NOMO-1 (cell line): Measurements from ENCODE around the gene TDRD9.

Source experiments
- DNase-seq, 2 experiments: peaks; one replicate each; lab custom pipeline; 2025; ENCODE audit not compliant: unreplicated experiment in 2 of 2; lab: John Stamatoyannopoulos, UW

Gene TDRD9

DNA sequence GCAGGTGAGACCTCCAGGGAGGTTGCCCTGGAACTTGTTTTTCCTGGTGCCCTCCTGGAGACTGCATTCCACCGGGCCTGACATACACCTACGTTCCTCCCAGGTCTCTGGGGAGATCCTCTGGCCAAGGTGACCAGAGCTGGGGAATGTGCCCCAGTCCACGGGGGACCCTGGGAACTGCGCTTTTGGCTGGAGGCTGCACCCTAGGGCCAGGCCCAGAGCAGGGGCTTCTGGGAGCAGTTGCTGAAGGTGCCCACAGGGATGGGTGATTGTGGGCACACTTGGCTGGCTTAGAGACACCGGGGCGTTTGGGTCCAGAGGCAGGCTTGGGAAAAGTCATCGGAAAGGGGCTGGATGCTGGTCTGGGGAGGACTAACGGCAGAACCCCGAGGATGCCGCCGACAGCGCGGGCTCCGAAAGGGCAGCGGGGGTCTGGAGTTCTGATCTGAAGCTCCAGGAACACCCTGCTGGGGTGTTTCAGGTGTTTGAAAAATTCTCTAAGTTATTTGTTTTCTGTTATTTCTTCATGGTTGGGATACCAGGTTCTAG, 36.5 kb upstream of the TDRD9 start:
- DNase-seq, result no peak

GRCh38 chr14:103892247-103892646, 36.0 kb upstream of the TDRD9 start:
- DNase-seq, result no peak

DNA sequence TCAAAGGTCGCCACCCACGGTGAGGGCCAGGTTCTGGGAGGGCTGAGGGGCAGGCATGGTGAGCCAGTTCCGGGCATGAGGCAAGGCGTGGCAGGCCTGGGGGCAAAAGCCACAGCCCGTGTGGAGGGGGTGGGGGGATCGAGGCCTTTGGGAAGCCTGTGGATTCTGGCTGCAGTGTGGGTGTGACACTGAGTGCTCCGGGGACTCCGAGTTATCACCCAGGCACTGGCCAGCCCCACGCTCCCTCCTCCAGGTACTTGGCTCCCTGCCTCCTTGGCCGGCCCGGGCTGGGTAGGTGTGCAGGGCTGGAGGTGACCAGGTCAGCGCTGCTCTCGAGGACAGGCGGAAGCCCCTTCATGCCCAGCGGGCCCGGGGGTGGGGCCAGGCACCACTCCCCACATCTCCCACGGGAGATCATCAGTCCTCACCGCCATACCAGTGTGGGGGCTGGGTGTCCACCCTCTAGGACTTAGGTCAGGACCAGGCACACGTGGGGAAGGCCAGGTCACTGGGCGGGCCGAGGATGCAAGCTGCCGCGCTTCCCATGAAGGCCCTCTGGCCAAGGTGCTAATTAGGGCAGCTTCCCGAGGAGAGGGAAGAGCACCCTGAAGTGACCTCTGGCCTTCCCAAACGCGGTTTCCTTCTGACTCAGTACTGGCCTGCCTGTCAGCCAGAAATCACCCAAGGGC, 34.1 kb upstream of the TDRD9 start:
- no peak for DNase-seq

DNA sequence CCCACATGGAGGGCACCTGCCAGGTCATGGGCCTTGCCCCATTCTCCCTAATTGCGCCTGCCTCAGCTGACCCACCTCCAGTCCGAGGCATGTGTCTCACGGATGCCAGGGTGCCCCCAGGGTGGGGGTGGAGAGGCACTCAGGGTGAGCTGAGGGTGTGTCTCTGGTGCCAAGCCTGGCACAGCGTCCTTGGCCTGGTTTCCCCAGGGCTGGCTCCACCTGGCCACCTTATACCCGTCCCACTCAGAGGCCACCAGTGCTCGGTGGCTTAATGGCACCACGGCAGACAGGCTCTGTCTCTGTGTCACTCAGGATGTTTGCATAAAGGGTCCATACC, 33.6 kb upstream of the TDRD9 start:
- no peak for DNase-seq

- no peak for DNase-seq
These were observed 31.7 kb upstream of the TDRD9 start for GRCh38 chr14:103896578-103896977.

DNA sequence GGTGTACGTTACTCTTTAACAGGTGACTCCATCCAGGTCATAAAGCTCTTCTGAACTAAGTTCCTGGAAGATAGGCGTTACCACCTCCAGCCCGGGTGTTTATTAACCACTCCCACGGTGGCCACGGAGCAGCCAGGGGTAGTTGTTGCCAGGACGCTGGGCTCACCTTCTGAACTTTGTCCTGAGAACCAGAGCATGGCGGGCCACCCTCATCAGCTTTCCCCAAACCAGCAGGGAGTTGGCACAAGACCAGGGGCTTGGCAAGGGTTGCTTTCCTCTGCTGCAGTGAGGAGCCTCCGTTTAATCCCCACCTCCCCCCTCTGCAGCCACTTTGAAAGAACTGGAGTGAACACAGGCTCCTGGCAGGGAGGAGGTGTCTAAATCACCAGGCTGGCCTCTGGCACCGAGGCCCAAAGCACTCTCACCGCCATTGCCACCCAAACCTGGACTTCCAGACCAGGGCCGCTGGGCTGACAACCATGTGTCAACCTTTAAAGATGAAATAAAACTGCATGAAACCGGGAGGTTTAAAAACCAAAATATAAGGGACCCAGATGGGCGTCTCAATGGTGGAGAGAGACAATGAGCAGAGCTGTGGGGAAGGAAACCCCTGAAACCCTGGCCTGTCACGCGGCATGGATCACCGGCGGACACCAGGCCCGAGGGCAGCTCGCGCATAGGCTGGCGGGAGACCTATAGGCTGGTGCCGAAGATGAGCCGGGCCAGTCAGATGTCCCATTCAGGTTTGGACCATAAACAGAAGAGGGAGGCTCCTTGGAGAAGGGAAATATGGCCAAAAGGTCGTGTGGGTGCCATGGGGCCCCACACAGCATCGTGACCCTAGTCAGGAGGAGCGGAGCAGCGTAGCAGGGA, 30.9 kb upstream of the TDRD9 start:
- DNase-seq, result no peak

DNA sequence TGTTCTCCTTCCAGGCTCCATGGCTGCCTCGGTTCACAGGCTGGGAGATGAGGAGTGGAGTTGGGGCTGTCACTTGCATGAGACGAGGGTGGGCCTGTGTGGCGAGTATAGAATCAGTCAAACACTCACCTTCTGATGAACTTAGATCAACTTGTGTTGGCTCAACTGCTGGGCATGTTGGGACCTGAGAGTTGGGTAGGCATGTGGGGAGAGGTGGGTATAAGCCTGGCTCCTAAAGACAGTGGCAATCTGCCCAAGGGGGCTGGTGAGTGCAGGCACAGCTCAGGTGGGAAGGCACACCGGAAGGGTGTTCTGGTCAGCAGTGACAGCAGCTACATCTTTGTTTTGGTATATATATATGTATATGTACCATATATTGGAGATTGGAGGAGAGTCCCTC, 30.1 kb upstream of the TDRD9 start:
- DNase-seq, result no peak

- no peak for DNase-seq
These were observed 29.5 kb upstream of the TDRD9 start for GRCh38 chr14:103898711-103899110.

DNA sequence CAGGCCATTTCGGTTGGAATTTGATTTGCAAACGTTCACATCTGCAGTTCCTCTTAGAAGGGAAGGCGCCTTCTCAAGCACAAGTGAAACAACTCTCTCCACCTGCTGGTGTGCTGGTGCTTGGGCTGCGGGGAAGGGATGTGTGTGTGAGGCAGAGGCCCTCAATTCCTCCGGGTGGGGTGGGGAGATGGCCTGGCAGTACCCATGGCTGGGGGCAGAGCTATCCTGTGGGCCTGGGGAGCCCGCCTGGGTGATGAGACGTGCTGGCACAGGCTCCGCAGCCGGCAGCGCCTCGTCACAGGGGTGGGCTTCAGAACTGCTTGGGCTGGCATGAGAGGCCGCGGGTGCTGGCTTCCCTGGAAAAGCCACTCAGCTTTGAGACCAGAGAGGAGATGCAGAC, 28.9 kb upstream of the TDRD9 start:
- no peak for DNase-seq

DNA sequence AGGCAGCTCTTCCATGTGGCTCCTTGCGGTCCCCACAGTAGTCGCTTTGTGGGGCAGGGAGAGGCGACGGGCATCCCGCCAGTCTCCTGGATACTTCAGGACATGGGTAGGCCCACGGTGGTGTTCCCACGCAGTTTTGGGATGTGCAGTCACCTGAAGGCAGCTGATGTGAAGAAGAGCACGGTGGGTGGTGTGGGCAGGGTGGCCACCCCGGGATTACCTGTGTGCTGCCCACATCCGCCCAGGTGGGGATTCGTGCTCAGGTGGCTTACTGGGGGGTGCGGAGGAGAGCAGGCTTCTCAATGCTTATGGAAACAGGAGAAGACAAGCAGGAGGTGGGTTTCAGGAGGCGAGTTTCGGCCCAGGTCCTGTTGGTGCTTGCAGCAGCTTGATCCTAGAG, 28.4 kb upstream of the TDRD9 start:
- no peak for DNase-seq

DNA sequence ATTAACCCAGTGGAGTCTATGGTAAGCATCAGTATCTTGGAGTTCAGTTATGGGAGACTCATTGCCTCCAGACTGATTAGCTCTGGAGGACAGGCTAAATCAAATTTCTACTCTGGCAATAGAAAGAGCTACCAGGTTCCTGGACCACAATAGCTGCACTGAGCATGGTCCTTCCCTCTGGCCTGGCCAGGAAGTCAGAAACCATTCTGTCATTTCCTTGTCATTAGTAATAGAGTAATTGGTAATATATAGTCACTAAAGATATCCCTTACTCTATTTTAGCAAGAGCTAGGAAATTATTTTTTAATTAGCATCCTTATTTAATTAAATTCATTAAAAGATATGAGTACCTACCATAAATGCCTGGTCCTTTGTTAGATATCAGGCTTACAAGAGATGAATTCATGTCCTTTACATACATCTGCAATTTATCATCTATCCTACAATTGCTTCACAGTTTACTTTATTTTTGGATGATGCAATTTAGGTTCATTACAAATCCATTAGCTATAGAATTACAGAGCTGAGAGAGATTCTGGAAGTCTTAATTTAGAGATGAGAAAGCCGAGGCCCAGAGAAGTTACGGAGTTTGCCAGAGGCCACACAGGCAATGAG, 23.7 kb upstream of the TDRD9 start:
- no peak for DNase-seq

DNA sequence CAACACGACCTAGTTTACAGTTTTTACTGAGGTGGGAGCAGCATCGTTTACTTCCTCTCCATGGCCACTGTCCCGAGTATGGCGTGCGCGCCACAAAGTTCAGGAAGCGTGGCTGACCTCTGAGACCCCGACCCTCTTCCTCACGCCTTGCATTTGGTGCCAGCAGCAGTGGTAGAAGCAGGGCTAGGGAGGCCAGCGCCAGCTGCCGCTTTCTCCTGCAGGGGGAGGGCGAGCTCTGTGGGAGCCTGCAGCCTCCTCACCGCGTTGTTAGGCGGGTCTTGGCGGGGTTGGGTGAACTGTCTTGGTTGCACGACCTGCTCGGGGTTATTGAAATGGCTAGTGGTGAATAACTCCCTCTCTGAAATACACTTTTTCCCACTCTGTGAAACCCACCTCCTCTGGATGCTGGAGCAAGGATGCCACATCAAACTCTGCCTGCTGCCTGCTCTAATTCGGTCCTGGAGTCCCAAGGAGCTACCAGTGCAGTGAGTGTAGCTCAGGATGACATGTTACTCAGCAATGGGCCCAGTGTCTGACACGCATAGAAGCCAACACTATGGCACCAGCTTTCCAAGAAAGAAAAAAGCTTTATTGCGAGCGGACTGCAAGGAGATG, 22.3 kb upstream of the TDRD9 start:
- no peak for DNase-seq

DNA sequence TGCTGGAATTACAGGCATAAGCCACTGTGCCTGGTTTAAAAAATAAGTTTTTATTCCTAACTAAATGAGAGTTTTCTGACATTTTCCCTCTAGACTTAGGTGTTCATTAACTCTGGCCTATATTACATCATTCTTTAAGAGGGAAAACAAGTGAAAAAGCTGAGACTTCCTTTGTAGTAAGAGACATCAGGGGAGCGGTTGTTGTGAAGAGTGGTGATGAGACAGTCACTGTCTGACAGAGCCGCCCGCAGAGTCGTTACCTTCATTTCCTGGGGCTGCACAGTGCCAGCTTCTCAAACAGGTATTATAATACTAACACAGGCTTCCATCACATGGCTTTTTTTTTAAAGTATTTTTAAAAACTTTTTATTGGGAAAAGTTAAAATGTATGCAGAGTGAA, 19.7 kb upstream of the TDRD9 start:
- DNase-seq, result no peak

DNA sequence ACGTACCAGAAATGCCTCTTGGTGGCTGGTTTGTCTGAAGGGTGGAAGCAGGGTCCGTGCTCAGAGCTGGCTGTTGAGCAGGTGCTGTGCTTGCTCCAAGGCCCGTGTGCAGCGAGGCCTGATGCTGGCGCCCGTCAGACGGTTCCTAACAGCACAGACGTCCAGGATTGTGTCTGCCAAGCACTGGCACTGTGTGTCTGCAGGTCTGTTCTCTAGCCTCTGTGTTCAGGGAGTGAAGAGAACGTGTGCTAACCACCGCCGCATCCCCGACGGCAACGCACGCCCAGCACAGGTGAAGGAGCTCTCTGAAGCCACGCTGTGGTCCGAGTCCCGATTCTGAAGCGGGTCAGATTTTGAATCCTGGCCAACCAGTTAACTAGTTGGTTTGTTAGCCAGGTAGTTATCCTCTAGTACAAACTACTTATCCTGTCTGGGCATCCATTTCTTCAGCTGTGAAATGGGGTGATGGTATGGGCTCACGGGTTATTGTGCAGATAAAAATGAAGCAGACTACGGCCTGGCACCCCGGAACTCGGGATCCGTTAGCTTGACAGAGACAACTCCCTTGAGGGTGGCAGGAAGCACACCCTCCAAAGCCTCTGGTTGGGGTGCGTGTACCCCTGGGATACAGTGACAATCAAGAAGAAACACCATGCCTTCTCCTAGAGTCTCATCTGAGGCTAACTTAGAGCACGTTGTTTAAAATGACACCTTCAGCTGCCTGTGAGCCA, 18.6 kb upstream of the TDRD9 start:
- no peak for DNase-seq

GRCh38 chr14:103910262-103910935, 17.9 kb upstream of the TDRD9 start:
- DNase-seq, result peak in 1 of 2 experiments; percentile 21

- no peak for DNase-seq
These were observed 17.3 kb upstream of the TDRD9 start for GRCh38 chr14:103910984-103911383.

DNA sequence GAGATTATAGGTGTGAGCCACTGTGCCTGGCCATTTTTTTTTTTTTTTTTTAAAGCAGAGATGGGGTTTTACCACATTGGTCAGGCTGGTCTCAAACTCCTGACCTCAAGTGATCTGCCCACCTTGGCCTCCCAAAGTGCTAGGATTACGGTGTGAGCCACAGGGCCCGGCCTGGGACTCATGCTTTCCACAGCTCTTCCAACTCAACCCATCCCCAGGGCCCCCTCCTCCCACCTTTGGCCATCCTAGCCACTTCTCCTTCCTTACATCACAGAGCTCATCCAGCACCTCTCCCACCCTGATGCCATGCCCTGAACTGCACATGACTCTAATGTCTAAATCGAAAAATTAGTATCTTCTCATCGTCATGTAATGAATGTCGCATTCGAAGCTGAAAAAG, 12.6 kb upstream of the TDRD9 start:
- no peak for DNase-seq

DNA sequence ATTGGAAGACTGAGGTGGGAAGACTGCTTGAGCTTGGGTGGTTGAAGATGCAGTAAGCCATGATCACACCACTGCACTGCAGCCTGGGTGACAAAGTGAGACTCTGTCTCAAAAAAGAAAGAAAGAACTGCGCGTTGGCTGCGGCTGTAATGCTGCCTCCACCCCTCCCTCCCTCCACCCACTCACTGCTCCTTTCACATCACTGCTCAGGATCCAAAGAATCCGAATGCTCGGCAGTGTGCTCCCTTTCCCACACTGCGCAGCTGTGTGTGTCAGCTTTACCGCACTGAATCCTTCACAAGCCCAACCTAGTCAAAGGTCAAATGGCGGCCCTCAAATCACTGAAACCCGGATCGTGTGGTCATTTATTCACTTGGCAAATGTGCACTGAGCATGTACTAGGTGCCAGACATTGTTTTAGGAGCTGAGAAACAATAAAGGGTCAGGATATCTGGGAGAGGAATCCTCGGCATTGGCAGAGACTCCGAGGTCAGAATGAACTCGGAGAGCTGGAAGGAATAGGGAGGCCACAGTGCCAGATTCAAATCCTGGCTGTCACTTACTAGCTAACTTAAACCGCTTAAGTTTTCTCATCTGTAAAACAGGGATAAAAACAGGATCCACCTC, 11.5 kb upstream of the TDRD9 start:
- no peak for DNase-seq

DNA sequence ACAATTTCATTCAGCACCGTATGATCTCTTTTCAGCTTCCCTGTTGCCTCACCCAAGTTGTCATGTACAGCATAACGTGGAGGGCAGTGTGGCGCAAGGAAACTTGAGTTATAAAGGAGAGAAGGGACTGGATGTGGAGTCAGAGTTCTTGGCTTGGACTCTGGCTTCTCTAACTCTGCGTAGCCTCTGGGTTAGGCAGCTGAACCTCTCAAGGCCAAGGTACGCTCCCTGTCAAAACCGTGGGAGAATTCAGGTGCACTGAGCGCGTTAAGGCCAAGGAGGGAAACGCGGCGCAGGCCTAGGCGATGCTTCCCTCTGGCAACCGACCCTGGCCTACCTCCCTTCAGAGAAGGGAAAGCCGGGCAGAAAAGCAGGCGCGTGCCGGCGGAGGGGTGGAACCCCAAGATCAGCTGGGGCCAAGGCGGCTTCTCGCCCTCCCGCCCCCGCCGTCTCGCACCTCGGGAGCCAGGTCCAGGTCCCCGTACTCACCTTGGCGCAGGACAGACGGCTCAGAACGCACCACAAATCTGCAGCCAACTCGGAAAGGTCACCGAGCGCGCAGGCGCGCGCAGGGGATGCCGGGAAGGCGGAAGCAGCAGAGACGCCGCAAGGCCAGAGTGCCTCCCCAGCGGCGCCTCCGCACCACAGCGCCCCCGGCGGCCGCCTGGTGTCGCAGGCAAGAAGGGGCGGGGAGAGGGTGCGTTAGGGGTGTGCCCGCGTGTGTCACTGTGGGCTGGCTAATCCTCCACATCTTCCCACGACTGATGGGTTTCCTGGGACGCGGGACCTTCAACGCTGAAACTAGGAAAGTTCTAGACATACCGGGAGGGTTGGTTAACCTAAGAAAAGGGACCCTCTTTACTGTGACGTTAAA, 7.0 kb upstream of the TDRD9 start:
- peak; percentile 91 to 96 for DNase-seq
